ENCODE results near the gene C22orf15. TPM values are rescaled to one million over a fixed set of nuclear protein-coding genes. Genes with fewer than 3 reads are reported as not detected.
A peak's percentile ranks its signal among the peaks of the same experiment; 100 is the strongest.

Gene C22orf15
- total RNA-seq, 1 experiment from 2014 or later = 0.40 TPM

GRCh38 chr22:23772649-23773473 is 10.1 kb downstream of the C22orf15 start, which contains the start of gene MMP11:
MMP11 (plus strand) TSS chr22:23772849; CDS start chr22:23772871, 22 bp downstream.
- DNase-seq (ENCODE audit: low spot score) = no peak

GRCh38 chr22:23773483-23774113 is 10.8 kb downstream of the C22orf15 start:
- no peak for DNase-seq (ENCODE audit: low spot score)

GRCh38 chr22:23774114-23774921 is 11.5 kb downstream of the C22orf15 start:
- no peak for DNase-seq (ENCODE audit: low spot score)

GRCh38 chr22:23774922-23775436 is 12.2 kb downstream of the C22orf15 start:
- peak; percentile 51 for DNase-seq (ENCODE audit: low spot score)

- no peak for DNase-seq (ENCODE audit: low spot score)
Measured at GRCh38 chr22:23775779-23776375, 13.1 kb downstream of the C22orf15 start.

- no peak for DNase-seq (ENCODE audit: low spot score)
Measured at GRCh38 chr22:23777776-23778576, 15.2 kb downstream of the C22orf15 start.

- no peak for DNase-seq (ENCODE audit: low spot score)
Measured at GRCh38 chr22:23778577-23778900, 15.7 kb downstream of the C22orf15 start.

GRCh38 chr22:23779083-23779482 is 16.3 kb downstream of the C22orf15 start:
- no peak for DNase-seq (ENCODE audit: low spot score)

GRCh38 chr22:23779731-23780130 is 16.9 kb downstream of the C22orf15 start:
- no peak for DNase-seq (ENCODE audit: low spot score)

- DNase-seq (ENCODE audit: low spot score) = no peak
Measured at GRCh38 chr22:23780146-23780748, 17.5 kb downstream of the C22orf15 start.

- no peak for DNase-seq (ENCODE audit: low spot score)
Measured at GRCh38 chr22:23781065-23781464, 18.3 kb downstream of the C22orf15 start.

- peak; percentile 69 for DNase-seq (ENCODE audit: low spot score)
Measured at GRCh38 chr22:23781511-23782183, 18.9 kb downstream of the C22orf15 start.

- DNase-seq (ENCODE audit: low spot score) = no peak
Measured at GRCh38 chr22:23782252-23782651, 19.5 kb downstream of the C22orf15 start.

- no peak for DNase-seq (ENCODE audit: low spot score)
Measured at GRCh38 chr22:23782703-23783102, 19.9 kb downstream of the C22orf15 start.

GRCh38 chr22:23783265-23784150 is 20.7 kb downstream of the C22orf15 start:
- DNase-seq (ENCODE audit: low spot score) = no peak

- DNase-seq (ENCODE audit: low spot score) = peak; percentile 59
Measured at GRCh38 chr22:23784215-23784732, 21.5 kb downstream of the C22orf15 start.

GRCh38 chr22:23786261-23786710 is 23.5 kb downstream of the C22orf15 start:
- DNase-seq (ENCODE audit: low spot score) = no peak

All from A172 (cell line).